ENCODE results near the gene PKD1L1. TPM values are rescaled to one million over a fixed set of nuclear protein-coding genes. Genes with fewer than 3 reads are reported as not detected.

Gene PKD1L1
- total RNA-seq, 2 donors from 2014 or later, result 0.40 to 1.2 TPM

DNA sequence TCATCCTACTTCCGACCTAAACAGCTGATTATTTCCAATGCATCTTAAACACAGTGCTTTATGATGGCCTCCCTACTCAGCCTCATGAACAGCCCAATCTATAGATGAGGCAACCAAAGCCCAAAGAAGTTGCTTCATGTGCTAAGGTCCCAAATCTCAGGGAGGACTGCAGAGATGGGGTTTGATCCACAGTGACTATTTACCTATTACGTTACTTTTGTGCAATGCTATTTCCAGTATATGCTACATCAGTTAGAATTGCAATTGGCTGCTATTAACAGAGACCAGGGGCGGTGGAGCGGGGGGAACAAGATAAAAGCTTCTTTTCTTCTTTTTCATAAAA lies 213.3 kb downstream of the PKD1L1 start:
- Histone ChIP-seq H3K4me1 (no peaks in the 10 kb centered on the region), H3K4me3 (no peak overlapping the region), H3K27ac (no peak overlapping the region), H3K9me3 (no peaks in the 10 kb centered on the region), H3K27me3 (no peaks in the 10 kb centered on the region), H3K36me3 (no peaks in the 10 kb centered on the region), H3K9ac (ENCODE audit: low read depth in 2 of 2, low read length in 2 of 2) (no peak overlapping the region)
- no peak for DNase-seq
- intact Hi-C loops (cut with DNase I), result no loop called here
- TF ChIP-seq, protein P1, sequence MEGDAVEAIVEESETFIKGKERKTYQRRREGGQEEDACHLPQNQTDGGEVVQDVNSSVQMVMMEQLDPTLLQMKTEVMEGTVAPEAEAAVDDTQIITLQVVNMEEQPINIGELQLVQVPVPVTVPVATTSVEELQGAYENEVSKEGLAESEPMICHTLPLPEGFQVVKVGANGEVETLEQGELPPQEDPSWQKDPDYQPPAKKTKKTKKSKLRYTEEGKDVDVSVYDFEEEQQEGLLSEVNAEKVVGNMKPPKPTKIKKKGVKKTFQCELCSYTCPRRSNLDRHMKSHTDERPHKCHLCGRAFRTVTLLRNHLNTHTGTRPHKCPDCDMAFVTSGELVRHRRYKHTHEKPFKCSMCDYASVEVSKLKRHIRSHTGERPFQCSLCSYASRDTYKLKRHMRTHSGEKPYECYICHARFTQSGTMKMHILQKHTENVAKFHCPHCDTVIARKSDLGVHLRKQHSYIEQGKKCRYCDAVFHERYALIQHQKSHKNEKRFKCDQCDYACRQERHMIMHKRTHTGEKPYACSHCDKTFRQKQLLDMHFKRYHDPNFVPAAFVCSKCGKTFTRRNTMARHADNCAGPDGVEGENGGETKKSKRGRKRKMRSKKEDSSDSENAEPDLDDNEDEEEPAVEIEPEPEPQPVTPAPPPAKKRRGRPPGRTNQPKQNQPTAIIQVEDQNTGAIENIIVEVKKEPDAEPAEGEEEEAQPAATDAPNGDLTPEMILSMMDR (IDR thresholded peaks at IDR 0.05), result no peak

DNA sequence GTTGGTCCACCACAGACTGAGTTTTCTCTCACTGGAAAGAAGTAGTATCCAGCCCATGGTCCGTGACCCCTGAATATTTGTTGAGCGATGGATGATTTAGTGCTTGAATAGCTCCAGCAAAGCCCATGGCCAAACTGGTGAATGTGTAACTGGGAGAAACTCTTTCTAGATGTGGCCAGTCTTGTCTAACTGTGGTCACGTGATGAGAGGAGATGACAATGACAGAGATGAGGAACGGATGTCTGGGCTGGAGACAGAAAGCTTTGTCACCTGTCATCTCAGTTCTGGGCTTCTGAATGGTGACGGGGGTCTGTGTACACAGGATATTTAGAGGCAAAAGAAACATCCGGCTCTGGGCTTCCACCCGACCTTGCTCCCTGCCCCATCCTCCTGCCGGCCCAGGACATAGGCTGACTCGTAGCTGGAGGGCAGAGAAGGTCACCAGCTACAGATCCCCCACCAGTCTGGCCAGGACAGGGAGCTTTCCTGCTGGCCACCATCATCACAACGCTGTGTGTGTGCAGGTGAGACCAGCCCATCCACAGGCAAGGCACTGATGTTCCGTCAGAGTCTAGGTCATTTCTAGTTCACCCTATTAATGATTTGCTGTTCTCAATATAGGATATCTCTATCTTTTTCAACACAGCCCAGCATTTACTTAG lies 213.8 kb downstream of the PKD1L1 start:
- Histone ChIP-seq H3K9ac (ENCODE audit: low read depth in 2 of 2, low read length in 2 of 2) (no peak overlapping the region), H3K27me3 (no peaks in the 10 kb centered on the region), H3K27ac (no peak overlapping the region), H3K4me1 (no peaks in the 10 kb centered on the region), H3K4me3 (no peak overlapping the region), H3K9me3 (no peaks in the 10 kb centered on the region), H3K36me3 (no peaks in the 10 kb centered on the region)
- TF ChIP-seq, protein P1 (IDR thresholded peaks at IDR 0.05), result no peak
- intact Hi-C loops (cut with DNase I), result no loop called here
- no peak for DNase-seq

DNA sequence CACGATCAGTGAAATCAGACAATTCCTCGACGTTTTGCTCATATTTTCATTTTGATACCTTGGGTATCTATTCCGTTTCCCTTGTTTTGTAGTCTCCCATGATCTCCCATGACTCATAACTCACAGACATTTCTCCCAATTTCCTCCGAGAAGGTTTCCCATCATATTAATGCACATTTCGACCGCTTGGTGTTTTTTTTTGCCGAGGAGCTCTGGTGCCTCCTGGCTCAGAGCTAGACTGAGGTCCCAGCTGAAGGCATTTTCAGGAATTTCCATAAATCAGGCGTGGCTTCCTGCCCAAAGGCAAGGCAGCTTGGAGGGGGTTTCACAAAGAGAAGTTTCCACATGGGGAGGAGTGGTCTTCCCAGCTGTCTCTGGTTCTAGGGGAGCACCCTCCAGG lies 218.1 kb downstream of the PKD1L1 start:
- no peak overlapping the region for H3K4me3 ChIP-seq
- H3K4me1 ChIP-seq, result no peaks in the 10 kb centered on the region
- TF ChIP-seq, protein P1 (IDR thresholded peaks at IDR 0.05), result no peak
- no peaks in the 10 kb centered on the region for H3K27me3 ChIP-seq
- no peaks in the 10 kb centered on the region for H3K36me3 ChIP-seq
- H3K9ac ChIP-seq (ENCODE audit: low read depth in 2 of 2, low read length in 2 of 2), result no peak overlapping the region
- no peak overlapping the region for H3K27ac ChIP-seq
- intact Hi-C loops (cut with DNase I), result no loop called here
- DNase-seq, result no peak
- no peaks in the 10 kb centered on the region for H3K9me3 ChIP-seq

DNA sequence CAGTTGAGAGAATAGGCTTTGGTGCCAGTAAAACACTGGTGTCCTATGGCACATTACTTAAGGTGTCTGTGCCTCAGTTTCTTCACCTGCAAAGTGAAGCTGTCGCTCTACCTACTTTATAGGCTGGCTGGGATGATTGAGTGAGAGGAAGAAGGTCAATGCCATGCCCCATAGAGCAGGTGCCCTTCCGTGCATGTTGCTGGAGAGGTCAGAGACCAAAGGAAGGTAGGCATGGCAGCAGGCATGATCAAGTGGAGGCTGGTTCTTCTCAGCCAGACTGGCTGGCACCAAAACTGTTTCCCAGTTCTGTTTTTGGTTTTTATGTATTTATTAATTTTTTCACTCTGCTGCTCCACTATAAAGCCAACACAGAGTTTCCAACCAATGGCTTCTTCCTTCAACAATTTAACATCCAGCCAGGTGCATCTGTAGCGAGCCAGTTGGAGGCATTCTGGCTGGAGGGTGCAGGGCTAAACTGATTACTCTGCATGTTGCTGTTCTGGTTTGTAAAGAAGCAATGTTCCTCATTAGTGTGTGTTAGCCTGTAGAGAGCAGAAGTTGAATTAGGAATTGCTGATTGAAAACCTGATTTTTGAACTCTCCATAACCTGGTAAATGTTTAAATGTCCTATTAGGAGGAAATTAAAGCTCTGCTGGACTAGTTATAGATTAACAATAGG lies 222.1 kb downstream of the PKD1L1 start:
- intact Hi-C loops (cut with DNase I), result no loop called here
- TF ChIP-seq, protein P1 (IDR thresholded peaks at IDR 0.05), result no peak
- H3K4me1 ChIP-seq, result no peaks in the 10 kb centered on the region
- no peak overlapping the region for H3K9ac ChIP-seq (ENCODE audit: low read depth in 2 of 2, low read length in 2 of 2)
- H3K4me3 ChIP-seq, result no peak overlapping the region
- no peak overlapping the region for H3K27ac ChIP-seq
- H3K9me3 ChIP-seq, result no peaks in the 10 kb centered on the region
- H3K27me3 ChIP-seq, result no peaks in the 10 kb centered on the region
- DNase-seq, result no peak
- H3K36me3 ChIP-seq, result no peaks in the 10 kb centered on the region

DNA sequence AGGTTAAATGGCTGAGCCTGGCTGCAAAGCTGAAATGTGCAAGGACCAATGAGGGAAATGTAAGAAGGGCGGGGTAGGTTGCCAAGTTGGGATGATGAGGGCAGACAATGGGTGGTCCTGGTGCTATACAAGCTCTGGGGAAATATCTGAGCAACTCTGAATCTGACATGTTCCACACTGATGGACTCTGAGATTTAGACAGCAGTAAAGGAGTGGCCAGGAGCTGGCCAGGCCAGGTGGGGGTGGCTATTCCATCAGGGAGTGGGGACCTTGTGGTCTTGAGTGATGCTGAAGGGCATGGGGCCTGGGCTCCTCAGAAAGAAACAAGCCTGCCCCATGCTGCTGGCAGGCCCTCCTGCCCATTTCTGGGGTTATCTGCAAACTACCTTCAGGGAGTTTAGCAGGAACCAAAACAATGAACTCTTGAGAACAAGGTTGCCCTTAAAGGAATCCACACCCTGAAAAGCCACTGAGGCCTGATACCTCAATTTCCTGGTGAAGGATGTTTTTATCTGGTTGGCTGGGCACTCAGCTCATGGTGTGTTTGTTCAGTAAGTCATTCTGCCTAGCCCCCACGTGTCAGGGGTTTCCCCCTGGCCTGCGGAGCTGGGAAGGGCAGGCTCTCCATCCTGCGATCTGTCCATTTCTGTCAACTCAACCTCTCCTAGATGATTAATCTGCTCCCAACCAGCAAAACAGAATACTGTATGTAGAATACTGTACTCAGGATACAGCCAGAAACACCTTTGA lies 223.1 kb downstream of the PKD1L1 start:
- no peaks in the 10 kb centered on the region for H3K9me3 ChIP-seq
- no peaks in the 10 kb centered on the region for H3K4me1 ChIP-seq
- TF ChIP-seq, protein P1 (IDR thresholded peaks at IDR 0.05), result no peak
- H3K36me3 ChIP-seq, result no peaks in the 10 kb centered on the region
- no peak overlapping the region for H3K9ac ChIP-seq (ENCODE audit: low read depth in 2 of 2, low read length in 2 of 2)
- no peak overlapping the region for H3K4me3 ChIP-seq
- H3K27me3 ChIP-seq, result no peaks in the 10 kb centered on the region
- no peak for DNase-seq
- H3K27ac ChIP-seq, result no peak overlapping the region
- intact Hi-C loops (cut with DNase I), result no loop called here

Other genes starting within 250 kb of the PKD1L1 start
- gene HUS1, start 31.1 kb upstream of the PKD1L1 start, total RNA-seq, result 10 to 100 TPM; 31.6 to 33.2 TPM
- gene SUN3, start 80.6 kb upstream of the PKD1L1 start, total RNA-seq, result not detected
- under 1 TPM in 1 of 2 donors, not detected in 1; 0.24 TPM for gene C7orf57, start 87.1 kb upstream of the PKD1L1 start, total RNA-seq
- gene UPP1, start 140.8 kb upstream of the PKD1L1 start, total RNA-seq, result 10 to 100 TPM; 34.0 to 41.9 TPM
- 1 to 10 TPM; 1.7 to 2.5 TPM for gene ABCA13, start 223.0 kb upstream of the PKD1L1 start, total RNA-seq